ENCODE results near the gene NCS1.

Gene NCS1

GRCh38 chr9:130176760-130177159 is 4.6 kb downstream of the NCS1 start:
- Mint-ChIP-seq H3K4me3 (peak overlapping the region in 1 of 3 experiments; percentile 95), H3K4me1 (peaks cover 46% of the 10 kb centered on the region), H3K27me3 (ENCODE audit: low read depth) (peaks cover 5% of the 10 kb centered on the region), H3K9me3 (no peaks in the 10 kb centered on the region), H3K36me3 (ENCODE audit: low read depth) (peaks cover 3% of the 10 kb centered on the region), H3K27ac (peak overlapping the region in 1 of 3 experiments; percentile 54)
- TF ChIP-seq CTCF (IDR thresholded peaks at IDR 0.05; ENCODE audit: unreplicated experiment in 3 of 3), result no peak

GRCh38 chr9:130177898-130178805 is 5.9 kb downstream of the NCS1 start:
- Mint-ChIP-seq H3K27ac (peak overlapping the region; percentile 31 to 55 (median 41)), H3K27me3 (ENCODE audit: low read depth) (peaks cover 5% of the 10 kb centered on the region), H3K36me3 (ENCODE audit: low read depth) (peaks cover 3% of the 10 kb centered on the region), H3K4me1 (peaks cover 50% of the 10 kb centered on the region), H3K4me3 (no peak overlapping the region), H3K9me3 (no peaks in the 10 kb centered on the region)
- no peak for TF ChIP-seq CTCF (IDR thresholded peaks at IDR 0.05; ENCODE audit: unreplicated experiment in 3 of 3)

- no peak for TF ChIP-seq CTCF (IDR thresholded peaks at IDR 0.05; ENCODE audit: unreplicated experiment in 3 of 3)
- H3K27ac Mint-ChIP-seq, result peak overlapping the region in 2 of 3 experiments; percentile 55 to 67
- peaks cover 55% of the 10 kb centered on the region for H3K4me1 Mint-ChIP-seq
- H3K9me3 Mint-ChIP-seq, result no peaks in the 10 kb centered on the region
- no peak overlapping the region for H3K4me3 Mint-ChIP-seq
- H3K36me3 Mint-ChIP-seq (ENCODE audit: low read depth), result peaks cover 3% of the 10 kb centered on the region
- H3K27me3 Mint-ChIP-seq (ENCODE audit: low read depth), result peaks cover 5% of the 10 kb centered on the region
Observed at GRCh38 chr9:130179331-130179907, 7.2 kb downstream of the NCS1 start.

GRCh38 chr9:130180516-130180915 is 8.3 kb downstream of the NCS1 start:
- Mint-ChIP-seq H3K27me3 (ENCODE audit: low read depth) (no peaks in the 10 kb centered on the region), H3K4me3 (no peak overlapping the region), H3K4me1 (peaks cover 51% of the 10 kb centered on the region), H3K27ac (peak overlapping the region; percentile 35 to 43 (median 41)), H3K9me3 (no peaks in the 10 kb centered on the region), H3K36me3 (ENCODE audit: low read depth) (peaks cover 3% of the 10 kb centered on the region)
- TF ChIP-seq CTCF (IDR thresholded peaks at IDR 0.05; ENCODE audit: unreplicated experiment in 3 of 3), result no peak

- TF ChIP-seq CTCF (IDR thresholded peaks at IDR 0.05; ENCODE audit: unreplicated experiment in 3 of 3), result no peak
- peaks cover 54% of the 10 kb centered on the region for H3K4me1 Mint-ChIP-seq
- H3K27ac Mint-ChIP-seq, result no peak overlapping the region
- H3K4me3 Mint-ChIP-seq, result no peak overlapping the region
- no peaks in the 10 kb centered on the region for H3K27me3 Mint-ChIP-seq (ENCODE audit: low read depth)
- H3K36me3 Mint-ChIP-seq (ENCODE audit: low read depth), result peaks cover 3% of the 10 kb centered on the region
- no peaks in the 10 kb centered on the region for H3K9me3 Mint-ChIP-seq
Observed at GRCh38 chr9:130181678-130182380, 9.6 kb downstream of the NCS1 start.
